ENCODE results near the gene PRMT7.

The PRMT7 gene

GRCh38 chr16:68406458-68407152 lies 95.8 kb downstream of the PRMT7 start:
- no peak for DNase-seq
- Histone ChIP-seq H3K9me3 (ENCODE audit: control extremely low read depth in 1 of 5, control insufficient read depth in 4 of 5, insufficient read depth in 2 of 5, low read depth in 1 of 5, low read length in 4 of 5) (no peaks in the 10 kb centered on the region), H3K27me3 (replicated peaks in 2 of 5; ENCODE audit: control insufficient read depth in 4 of 5, insufficient read depth in 5 of 5, low read length in 4 of 5) (no peaks in the 10 kb centered on the region), H3K4me3 (ENCODE audit: control insufficient read depth in 1 of 7, extremely low read depth in 1 of 7, insufficient read depth in 4 of 7, low read depth in 2 of 7, low read length in 6 of 7) (no peak overlapping the region), H3K36me3 (ENCODE audit: control insufficient read depth in 4 of 4, insufficient read depth in 4 of 4, low read length in 3 of 4) (no peaks in the 10 kb centered on the region), H3K27ac (ENCODE audit: insufficient read depth in 1 of 2, low read depth in 1 of 2, low read length in 2 of 2, poor library complexity in 1 of 2, severe bottlenecking in 2 of 2) (no peak overlapping the region), H3K4me1 (ENCODE audit: control extremely low read depth in 1 of 4, control insufficient read depth in 4 of 4, insufficient read depth in 4 of 4, low read length in 3 of 4) (no peaks in the 10 kb centered on the region)
- POLR2A ChIA-PET: no interaction called here
- CTCF ChIA-PET: interaction anchor here (0.7 to 4.3 kb wide), 5 partner anchors 11 to 39 kb away, joined by 3 to 31 read pairs (median 3); no protein-coding TSS in a partner anchor
- 97% methylated on average over 15 of the region's 17 CpGs for WGBS (ENCODE audit: insufficient coverage)
